Measurements from ENCODE around the gene MIEF1.

GRCh38 chr22:39513791-39514190, 11.7 kb downstream of the MIEF1 start:
- TF ChIP-seq EZH2phosphoT487 (IDR thresholded peaks at IDR 0.05; ENCODE audit: insufficient read depth, low read depth) (no peak), EZH2 (IDR thresholded peaks at IDR 0.05; ENCODE audit: insufficient read depth, poor library complexity, severe bottlenecking) (no peak)

Data from GM23248 (cell line).